Posterior cingulate gyrus (tissue), 11 donors: ENCODE data around the gene CACNA2D2.

Experiments used
- DNase-seq, 10 donors: peaks; one replicate each; pipeline versions ENCODE4 v3.0.0 to v3.0.0-alpha.2; 2020 to 2021; ENCODE audit warnings: mixed read lengths in 3 of 10
- intact Hi-C: fragments of 100-400 bp; cut with DNase I; formaldehyde crosslinking; loops from one replicate; pipeline ENCODE4 v1.15.1; 2023

The CACNA2D2 gene

DNA sequence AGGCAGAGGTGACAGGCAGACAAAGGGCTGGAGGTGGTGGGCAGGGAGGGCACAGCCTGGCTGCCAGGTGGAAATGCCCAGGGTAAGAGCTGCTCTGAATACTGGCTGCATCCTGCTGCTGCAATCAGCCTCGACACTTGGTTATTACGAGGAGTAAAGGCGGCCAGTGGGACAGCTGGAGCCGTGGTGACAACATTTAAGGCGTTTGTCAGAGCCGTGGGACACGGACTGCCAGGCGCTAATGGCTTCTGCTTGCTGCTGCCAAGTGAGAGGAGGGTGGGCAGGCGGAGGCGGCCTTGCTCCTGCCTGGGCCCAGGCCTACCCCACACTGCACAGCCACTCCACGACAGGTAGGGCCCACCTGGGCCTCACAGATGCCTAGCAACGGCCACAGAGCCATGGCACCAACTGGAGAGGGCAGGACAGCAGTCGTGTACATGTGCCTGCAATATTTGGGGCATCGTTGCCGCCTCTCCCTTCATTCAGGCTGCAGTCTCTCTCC lies 94.9 kb downstream of the CACNA2D2 start:
- intact Hi-C loops, result no loop called here
- DNase-seq, result peak in 1 of 10 donors; percentile 87

DNA sequence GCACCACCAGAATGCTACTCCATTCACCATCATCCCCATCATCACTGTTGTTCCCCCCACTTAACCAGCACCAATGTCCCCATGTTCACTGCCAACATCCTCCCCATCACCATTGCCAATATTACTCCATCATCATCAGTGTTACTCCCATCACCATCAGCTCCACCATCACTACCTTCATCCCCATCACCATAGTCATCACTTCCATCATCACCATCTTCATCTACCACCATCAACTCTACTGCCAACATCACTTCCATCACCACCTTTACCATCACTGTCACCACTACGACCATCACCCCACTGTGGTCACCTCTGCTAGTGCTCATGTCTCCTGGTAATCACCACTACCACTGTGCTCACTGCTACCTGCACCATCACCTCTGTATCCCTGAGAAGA lies 96.9 kb downstream of the CACNA2D2 start:
- intact Hi-C loops, result no loop called here
- DNase-seq, result no peak

DNA sequence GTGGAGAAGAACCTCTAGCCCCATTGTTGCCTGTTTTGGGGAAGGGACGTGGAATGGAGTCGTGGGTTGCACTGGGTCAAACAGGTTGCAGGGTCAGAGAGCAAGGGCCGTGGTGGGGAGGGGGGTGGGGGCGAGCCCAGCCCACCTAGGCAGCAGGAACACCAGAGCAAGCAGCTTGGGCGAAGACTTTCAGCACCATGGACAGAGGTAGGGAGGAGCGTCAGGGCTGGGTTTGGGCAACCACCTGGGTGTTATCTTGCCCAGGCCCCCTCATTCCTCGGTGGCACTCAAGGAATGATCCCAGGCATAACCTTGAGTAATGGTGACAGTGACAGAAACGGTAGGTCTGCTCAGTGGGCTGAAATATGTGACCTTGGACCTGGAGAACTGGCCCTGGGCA lies 98.2 kb downstream of the CACNA2D2 start:
- no peak for DNase-seq
- intact Hi-C loops, result no loop called here

DNA sequence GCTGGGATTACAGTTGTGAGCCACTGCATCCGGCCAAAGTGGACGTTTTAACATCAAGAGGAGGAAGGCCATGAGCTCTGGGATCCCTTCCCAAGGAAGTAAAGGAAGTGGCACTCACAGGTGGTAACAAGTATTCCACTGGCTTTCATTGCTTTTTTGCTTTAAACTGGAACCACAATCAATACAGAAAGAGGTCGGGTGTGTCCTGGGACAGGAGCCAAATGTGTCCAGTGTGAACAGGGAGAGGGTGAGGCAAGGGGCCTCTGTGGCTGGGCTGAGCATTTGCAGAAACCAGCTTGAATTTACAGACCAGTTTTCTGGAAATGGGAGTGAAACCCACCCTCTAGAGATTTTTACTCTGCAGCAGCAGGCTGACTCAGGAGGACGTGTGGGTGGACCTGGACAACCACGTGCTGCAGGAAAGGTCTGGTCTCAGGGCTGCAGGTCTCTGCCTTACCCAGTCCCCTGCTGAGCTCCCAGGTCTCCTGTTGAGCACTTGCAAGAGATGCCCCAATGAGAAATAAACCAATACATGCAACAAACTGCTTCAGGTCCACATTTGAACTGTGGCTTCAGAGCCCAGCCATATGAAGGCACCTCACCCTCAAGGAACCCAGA lies 101.3 kb downstream of the CACNA2D2 start:
- no peak for DNase-seq
- intact Hi-C loops, result no loop called here

DNA sequence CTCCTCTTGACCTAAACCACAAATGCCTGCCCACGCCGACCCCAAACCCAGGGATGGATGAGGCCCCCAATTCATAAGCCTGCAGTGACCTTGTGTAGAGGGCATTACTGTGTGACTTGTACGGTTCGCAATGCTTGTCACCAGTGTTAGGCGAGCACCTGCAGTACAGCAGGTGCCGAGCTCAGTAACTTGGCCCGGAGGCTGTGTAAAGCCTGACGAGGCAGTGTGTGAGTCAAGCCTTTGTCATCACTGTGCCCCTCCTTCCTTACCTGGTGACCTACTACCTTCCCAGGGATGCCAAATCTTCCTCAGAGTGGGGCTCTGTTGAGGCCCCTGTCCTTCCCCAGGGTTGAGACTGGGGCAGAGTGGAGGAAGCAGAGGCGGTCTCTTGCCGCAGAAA lies 106.9 kb downstream of the CACNA2D2 start:
- DNase-seq, result no peak
- intact Hi-C loops, result no loop called here

DNA sequence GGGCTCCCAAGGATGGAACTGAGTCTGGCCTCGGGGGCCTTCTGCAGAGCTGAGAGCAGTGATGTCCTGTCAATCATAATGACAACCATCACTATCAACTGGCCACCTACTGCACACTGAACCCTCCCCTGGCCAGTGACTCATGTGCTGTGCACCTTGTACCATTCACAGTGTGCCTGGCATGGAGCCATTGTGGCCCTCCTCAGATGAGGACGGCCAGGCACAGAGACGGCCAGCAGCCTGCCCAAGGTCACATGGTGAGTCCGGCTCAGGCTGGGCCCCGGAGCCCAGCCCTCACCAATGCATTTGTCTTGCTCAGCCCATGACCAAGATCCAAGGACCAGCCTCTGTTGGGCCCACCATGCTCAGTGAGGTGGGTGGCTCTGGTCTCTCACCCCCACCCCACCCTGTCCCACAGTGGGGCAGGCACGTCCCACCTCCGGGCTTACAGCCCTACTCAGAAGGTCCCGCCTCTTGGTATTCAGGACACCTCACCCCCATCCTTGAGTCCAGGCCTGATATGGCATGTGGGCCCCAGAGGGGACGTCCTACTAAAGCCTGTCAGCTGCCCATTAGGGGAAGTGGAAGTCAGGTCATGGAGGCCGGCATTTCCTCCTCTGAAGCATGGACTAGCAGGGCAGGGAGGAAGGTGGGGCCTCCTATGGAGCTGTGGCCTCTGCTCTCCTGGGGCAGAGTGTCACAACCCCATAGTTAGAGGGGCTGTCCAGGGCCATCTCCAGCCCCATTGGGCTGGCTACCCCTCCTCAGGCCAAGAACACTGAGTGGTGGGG lies 108.2 kb downstream of the CACNA2D2 start:
- intact Hi-C loops, result no loop called here
- no peak for DNase-seq

DNA sequence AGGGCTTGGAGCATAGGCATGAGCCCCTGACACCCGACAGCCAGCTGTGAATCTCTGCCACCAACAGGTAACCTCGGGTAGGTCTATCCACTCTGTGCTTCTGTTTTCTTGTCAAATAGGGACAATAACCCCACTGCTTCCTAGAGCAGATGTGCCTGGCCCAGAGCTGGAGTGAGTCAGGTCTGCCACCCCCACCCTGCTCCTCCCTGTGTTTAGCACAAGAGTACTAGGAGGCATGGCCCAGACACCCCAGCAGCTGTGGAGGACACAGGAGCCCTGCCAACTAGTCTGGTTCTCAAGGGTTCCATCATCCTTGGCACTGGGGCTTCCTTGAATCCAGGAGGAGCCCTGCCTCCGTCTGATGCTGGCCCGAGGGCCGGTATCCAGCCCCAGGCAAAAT lies 110.4 kb downstream of the CACNA2D2 start:
- intact Hi-C loops, result no loop called here
- DNase-seq, result no peak

DNA sequence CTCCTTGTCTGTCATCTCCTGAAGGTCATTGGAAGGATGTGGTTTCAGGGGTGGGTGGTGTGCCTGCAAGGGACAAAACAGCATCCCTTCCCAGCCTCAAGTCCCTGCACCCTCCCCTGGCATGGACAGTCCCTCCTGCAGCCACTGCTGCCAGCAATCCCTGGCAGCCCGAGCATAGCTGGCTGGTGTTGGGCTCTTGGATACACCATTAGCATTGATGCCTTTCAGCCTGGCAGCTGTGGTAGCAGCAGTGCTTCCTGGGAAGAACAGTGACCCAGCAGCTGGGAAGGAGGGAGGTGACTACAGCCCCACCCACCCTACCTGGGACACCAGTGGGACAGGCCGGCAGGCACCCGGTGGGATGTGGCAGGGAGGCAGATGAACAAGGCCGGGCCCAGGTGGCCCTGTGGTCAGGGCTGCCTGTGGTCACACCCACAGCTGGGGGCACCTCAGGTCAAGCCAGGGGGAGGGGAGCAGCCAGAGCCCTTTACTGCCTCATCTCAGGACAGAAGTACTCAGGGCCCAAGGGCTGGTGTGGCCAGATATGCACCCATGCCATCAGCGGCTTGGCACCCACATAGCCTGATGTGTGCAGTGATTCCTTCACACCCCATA lies 111.2 kb downstream of the CACNA2D2 start:
- intact Hi-C loops, result no loop called here
- peak in 5 of 10 donors; percentile 16 to 88 (median 45) for DNase-seq

DNA sequence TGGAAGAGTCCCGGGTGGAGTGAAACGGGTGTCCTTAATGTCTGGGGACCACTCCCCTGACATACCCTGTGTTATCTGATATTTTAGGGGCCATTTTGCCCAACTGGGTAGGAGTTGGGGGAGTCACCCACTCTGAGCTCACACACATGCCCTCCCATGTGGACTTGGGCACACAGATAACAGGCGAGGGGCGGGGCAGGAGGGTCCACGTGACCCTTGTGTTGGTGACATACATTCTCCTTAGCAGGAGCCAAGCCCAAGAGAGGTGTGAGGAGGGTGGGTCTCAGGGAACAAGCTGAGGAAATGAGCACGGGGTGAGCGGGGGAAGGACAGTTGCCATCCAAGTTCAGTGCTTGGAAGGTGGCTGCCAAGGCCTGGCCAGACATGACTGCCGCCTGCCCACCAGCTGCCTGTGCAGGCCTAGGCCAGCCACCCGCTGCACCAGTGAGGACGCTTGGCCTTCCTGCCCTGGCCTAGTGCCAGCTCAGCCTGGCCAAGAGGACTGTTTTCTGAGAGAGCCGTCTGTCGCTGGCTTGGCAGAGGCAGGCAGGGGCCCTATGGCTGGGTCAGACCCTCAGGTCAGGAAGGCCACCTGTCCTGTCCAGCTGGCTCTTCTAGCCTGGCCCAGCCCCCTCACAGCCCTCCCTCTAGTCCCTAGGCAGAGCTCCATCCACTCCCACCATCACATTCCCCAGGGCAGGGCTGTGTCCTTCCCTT lies 112.8 kb downstream of the CACNA2D2 start:
- DNase-seq, result peak; percentile 31 to 92 (median 58)
- intact Hi-C loops, result no loop called here

DNA sequence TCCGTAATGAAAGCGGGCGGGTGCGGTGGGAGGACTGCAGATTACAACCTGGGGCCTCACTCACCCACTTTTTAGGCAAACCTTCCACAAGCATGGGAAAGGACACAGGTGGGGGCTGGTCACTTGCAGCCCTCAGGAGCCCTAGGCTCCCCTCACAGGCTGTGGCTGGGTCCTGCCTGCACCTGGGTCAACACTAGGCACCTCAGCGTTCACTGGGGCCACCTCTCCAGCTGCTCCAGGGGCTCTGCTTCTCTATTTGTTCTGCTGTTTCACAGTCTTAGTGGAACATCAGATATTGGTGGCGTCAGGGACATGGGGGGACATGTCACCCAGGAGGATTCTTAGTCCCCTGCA lies 114.0 kb downstream of the CACNA2D2 start:
- no peak for DNase-seq
- intact Hi-C loops, result no loop called here

DNA sequence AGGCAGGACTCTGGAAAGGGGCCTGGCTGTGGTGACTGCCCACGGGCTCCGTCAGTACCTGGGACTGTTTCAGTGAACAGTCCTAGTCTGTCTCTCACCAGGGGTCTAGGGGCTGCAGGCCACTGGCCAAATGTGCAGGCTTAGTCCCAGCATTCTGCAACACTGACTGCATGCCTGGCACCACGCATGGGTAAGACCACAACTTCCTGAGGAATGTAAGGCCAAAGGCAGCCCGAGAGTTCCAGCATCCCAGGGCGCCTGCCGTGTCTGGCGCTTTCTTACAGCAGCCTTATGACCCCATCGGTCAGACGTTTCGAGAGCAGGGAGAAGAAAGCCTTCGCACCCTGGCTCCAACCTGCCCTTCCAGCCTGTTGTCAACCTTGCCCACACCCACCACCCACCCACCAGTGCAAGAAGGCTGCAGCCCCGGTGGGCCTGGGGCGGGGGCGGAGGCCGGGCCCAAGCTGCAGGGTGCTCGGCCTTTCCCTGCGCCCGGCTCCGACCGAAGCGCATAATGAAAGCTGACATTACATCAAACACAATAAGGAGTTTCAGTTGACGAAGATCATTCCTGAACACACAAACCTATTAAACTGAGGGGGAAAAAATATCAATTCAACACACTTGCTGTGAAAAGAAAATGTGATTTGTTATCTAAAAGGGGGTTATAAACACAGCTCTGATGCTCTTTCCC lies 114.6 kb downstream of the CACNA2D2 start:
- intact Hi-C loops, result no loop called here
- no peak for DNase-seq

DNA sequence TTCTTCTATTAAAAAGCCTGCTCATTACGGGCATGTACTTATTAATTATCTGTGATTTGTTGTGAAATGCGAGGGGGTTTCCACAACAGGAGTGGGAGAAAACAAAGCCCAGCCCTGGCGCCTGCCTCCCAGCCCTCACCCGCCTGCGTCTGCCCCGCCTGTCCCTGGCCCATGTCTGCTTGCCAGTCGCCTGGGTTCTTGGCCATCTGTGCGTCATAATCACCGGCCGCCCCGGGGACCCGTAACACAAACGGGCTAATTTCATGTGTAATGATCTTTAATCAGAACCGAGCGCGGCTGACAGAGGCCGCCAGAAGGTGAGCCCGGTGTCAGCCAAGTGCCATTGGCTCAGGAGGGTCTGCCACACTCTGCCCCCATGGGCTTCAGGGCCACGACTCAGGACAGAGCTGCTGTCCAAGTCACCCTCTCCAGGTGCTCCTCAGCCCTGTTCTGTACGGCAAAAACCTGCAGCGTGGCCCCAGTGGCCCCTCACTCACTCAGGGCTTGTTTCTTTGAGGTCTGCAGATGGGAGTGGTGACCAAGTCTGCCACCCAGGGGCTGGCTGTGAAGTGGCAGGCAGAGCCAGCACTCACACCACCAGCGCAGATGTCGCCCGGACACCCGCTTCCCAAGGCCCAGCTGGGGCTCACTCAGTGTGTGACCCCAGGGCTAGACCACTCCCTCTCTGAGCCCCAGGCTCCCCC lies 115.3 kb downstream of the CACNA2D2 start:
- intact Hi-C loops, result no loop called here
- DNase-seq, result peak in 3 of 10 donors; percentile 22 to 88 (median 34)

DNA sequence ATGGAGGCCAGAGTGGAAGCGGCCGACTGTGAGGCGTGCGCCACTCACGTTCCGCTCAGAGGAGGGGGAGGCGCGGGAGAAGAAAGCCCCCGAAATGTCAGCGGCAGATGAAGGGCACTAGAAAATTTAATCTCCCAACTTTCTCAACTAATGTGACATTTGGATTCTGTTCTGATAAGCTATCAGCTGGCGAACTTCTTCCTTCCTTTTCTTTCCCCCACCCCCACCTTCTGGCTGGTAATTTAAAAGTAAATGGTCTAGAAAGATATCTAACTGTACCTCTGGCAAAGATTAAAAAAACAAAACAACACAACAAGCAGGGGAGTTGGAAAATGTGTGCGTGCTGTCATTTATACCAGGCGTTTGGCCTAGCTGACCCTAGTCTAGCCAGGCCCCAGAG lies 117.7 kb downstream of the CACNA2D2 start:
- DNase-seq, result no peak
- intact Hi-C loops, result no loop called here

DNA sequence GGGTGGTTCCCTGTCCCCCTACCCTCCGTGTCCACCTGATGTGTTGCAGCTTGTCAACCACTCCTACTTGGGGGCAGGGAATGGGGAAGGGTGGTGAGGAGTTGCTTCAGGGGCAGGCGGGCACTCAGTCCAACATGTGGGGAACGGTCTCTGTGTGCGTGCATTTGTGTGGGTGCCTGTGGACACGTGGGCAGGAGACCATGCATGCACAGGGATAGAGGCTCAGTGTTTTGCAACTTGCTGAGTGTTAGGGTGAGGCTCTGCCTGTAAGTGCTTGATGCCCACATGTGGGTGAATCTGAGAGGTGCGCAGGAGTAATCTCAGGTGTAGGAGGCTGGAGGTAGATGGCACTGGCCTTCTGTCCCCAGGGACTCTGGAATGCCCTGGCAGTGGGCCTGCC lies 119.7 kb downstream of the CACNA2D2 start:
- DNase-seq, result no peak
- intact Hi-C loops, result no loop called here

DNA sequence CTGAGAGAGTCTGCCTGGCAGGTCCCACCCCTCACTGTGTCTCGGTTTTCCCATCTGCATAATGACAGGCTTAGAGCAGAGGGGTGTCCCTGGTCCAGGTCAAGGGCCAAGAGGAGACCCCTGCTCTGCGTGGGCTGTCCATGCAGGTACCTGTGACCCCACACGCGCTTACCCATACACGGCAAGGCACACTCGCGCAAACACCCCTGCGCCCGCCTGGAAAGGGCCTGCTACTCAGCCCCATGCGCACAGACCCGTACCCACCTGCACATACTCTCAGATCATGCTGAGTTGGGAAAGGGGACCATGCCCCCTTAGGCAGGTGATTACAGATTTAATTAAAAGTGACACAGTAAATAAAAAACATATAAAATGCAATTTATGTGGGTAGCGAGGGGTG lies 120.7 kb downstream of the CACNA2D2 start:
- intact Hi-C loops, result no loop called here
- DNase-seq, result no peak

DNA sequence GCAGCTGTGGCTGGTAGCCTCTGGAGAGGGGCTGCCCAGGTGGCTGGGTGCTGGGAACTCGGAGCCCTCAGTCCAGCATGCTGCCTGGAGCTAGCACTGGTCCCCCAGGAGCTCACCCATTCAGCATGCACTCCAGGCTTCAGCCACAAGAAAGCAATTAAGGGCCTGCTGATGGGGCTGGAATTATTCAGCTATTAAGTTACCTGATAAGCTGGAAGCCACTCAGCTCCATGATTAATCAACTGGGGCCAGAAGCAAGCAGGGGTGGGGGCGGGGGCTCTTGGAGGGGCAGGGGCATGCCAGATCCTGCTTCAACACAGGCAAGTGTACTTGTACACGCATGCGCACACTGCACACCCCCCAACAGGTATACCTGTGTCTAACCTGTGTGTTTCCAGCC lies 122.1 kb downstream of the CACNA2D2 start:
- intact Hi-C loops, result no loop called here
- DNase-seq, result no peak

DNA sequence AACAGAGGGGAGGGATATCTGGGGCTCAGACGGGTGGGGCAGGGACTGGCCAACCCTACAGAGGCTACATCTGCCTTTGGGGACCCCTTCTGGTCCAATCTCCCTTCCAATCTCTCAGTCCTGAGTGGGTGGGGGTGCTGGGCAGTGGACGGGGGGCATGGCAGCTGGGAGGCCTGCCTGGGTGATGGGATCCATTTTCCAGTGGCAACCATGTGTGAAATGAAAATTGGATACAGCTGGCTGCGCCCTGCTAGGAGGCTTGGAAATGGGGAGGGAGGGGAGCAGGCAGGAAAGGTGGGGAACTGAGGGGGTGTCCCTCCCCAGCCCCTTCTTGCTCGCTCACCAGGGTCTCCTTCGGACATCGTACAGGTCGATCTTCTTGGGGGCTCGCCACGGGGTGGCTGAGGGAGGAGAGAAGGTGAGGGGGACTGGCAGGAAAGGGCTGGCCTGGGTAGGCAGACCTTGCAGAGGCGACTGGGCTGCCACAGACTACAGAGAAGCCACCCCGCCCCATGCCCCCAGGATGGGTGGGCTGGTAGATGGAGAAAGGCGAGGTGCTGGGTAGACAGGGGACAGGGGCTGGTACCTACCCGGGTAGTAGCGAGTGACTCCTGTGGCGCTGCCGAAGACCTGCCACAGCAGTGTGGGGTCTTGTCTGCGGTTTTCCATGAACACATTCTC lies 122.9 kb downstream of the CACNA2D2 start:
- no peak for DNase-seq
- intact Hi-C loops, result no loop called here

DNA sequence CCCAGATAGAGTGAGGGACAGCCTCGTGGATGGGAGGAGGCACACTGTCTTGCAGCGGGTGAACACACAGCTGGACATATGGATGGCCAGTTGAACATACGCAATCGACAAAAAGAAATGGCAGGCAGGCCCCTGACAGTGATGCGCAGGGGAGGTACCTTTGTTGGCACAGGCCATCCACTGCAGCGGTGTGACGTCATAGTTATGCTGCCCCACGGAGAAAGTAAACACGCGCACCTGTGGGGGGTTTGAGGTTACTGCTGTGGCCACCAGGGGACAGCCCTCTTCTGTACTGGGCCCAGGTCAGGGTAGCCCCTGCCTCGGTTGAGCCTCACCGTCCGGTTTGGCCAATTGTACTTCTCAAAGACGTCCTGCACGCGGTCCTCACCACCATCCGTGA lies 124.7 kb downstream of the CACNA2D2 start:
- intact Hi-C loops, result no loop called here
- no peak for DNase-seq

DNA sequence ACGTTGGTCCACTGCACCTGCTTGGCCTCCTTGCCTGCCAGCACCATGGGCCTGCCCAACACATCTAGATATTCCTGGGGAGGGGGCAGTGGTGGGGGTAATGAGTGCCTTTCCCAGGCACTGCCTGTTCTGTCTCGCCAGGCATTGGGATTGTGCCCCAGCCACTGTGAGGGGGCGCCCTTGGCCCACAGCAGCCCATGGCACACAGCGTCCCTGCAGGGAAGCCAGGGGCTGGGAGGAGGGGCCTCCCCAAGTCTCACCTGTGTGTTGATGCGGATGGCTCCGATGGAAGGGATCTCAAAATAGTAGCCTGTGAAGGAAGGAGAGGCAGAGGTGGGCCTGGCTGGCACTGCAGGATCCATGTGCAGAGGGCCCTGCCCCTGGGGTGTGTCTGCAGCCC lies 125.4 kb downstream of the CACNA2D2 start:
- no peak for DNase-seq
- intact Hi-C loops, result no loop called here
